ENCODE results near the gene ZC2HC1B. TPM values are rescaled to one million over a fixed set of nuclear protein-coding genes. Genes with fewer than 3 reads are reported as not detected.
"Not testable (repeated sequence)": the region's sequence is repeated elsewhere in the genome, so short reads cannot be mapped to it uniquely, and the experiment has no call there.

Gene ZC2HC1B
- total RNA-seq, 2 experiments from 2014 or later, result not detected

DNA sequence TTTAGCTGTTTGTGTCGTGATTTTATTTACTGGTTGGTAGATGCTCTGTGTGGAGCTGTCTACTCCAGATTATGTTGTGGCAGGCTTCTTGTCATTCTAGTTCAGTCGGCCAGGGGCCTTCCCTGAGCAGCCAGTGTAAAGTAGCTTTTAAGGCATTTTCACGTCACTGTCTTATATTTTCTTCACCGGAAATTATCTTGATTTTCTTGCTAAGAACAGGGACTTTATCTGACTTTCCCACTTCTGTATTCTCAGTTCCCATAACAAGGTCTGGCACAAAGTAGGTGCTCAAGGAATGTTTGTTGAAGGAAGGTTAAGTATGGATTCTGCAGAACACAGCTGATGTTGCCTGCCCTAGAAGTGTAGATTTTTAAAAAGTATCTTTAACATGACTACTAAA is 20.3 kb upstream of the ZC2HC1B start:
- peaks cover 40% of the 10 kb centered on the region for H3K36me3 Mint-ChIP-seq (ENCODE audit: low read depth)
- ChIA-PET POLR2A (interaction anchor here (0.8 to 3.8 kb wide), 22 partner anchors 9 to 917 kb away, joined by 3 to 20 read pairs (median 4); partner anchors contain the start of genes ADAT2, FUCA2, PEX3 and SF3B5), CTCF (interaction anchor here (1.3 to 2.5 kb wide), 8 partner anchors 9 to 331 kb away, joined by 4 to 21 read pairs (median 6); no protein-coding TSS in a partner anchor)
- H3K9me3 Mint-ChIP-seq, result no peaks in the 10 kb centered on the region
- no peaks in the 10 kb centered on the region for H3K27me3 Mint-ChIP-seq
- H3K27ac Mint-ChIP-seq, result peak overlapping the region; percentile 91
- DNase-seq, result no peak
- H3K4me3 Mint-ChIP-seq, result peak overlapping the region; percentile 90
- peaks cover 22% of the 10 kb centered on the region for H3K4me1 Mint-ChIP-seq

DNA sequence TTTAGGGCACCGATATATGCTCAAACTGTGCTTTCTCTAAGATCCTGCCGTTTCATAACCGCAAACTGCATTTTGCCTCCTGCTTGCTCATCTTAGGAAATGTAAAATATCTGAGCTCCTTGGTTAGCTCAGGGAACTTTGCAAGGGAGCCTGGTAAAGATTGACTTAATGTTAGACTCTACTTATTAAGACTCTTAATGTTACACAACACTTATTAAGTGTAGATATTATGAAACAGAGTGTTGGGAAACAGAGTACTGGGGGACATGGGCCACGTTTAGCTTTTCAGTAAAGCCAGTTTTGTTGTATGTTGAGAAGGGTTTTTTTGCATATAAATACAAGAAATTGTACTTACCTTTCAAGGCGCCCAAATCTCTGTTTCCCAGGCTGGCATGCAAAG is 19.2 kb upstream of the ZC2HC1B start:
- Mint-ChIP-seq H3K4me3 (no peak overlapping the region), H3K4me1 (peaks cover 22% of the 10 kb centered on the region), H3K27me3 (no peaks in the 10 kb centered on the region), H3K9me3 (no peaks in the 10 kb centered on the region), H3K36me3 (ENCODE audit: low read depth) (peaks cover 50% of the 10 kb centered on the region), H3K27ac (no peak overlapping the region)
- ChIA-PET POLR2A (interaction anchor here (2.0 to 3.8 kb wide), 2 partner anchors 13 to 16 kb away, joined by 5 to 20 read pairs; no protein-coding TSS in a partner anchor), CTCF (interaction anchor here (1.0 to 2.5 kb wide), 4 partner anchors 14 to 270 kb away, joined by 3 to 11 read pairs (median 5); no protein-coding TSS in a partner anchor)
- DNase-seq, result no peak

GRCh38 chr6:143851706-143852105 is 12.6 kb upstream of the ZC2HC1B start:
- DNase-seq, CTCF ChIA-PET, H3K4me1 Mint-ChIP-seq, POLR2A ChIA-PET, H3K27ac Mint-ChIP-seq, H3K9me3 Mint-ChIP-seq, H3K4me3 Mint-ChIP-seq, H3K27me3 Mint-ChIP-seq: not testable (repeated sequence)
- H3K36me3 Mint-ChIP-seq (ENCODE audit: low read depth), result peaks cover 97% of the 10 kb centered on the region

DNA sequence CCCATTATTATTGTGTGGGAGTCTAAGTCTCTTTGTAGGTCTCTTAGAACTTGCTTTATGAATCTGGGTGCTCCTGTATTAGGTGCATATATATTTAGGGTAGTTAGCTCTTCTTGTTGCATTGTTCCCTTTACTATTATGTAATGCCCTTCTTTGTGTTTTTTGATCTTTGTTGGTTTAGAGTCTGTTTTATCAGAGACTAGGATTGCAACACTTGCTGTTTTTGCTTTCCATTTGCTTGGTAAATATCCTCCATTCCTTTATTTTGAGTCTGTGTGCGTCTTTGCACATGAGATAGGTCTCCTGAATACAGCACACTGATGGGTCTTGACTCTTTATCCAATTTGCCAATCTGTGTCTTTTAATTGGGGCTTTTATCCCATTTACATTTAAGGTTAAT is 9.2 kb upstream of the ZC2HC1B start:
- H3K4me1 Mint-ChIP-seq, H3K9me3 Mint-ChIP-seq, DNase-seq, H3K4me3 Mint-ChIP-seq, POLR2A ChIA-PET, H3K27ac Mint-ChIP-seq, H3K27me3 Mint-ChIP-seq: not testable (repeated sequence)
- H3K36me3 Mint-ChIP-seq (ENCODE audit: low read depth), result peaks cover 95% of the 10 kb centered on the region
- CTCF ChIA-PET, result interaction anchor here (1.1 kb wide), 1 partner anchor 309 kb away, joined by 3 read pairs; no protein-coding TSS in a partner anchor

GRCh38 chr6:143856762-143857161 is 7.5 kb upstream of the ZC2HC1B start:
- POLR2A ChIA-PET, H3K27ac Mint-ChIP-seq, H3K9me3 Mint-ChIP-seq: not testable (repeated sequence)

DNA sequence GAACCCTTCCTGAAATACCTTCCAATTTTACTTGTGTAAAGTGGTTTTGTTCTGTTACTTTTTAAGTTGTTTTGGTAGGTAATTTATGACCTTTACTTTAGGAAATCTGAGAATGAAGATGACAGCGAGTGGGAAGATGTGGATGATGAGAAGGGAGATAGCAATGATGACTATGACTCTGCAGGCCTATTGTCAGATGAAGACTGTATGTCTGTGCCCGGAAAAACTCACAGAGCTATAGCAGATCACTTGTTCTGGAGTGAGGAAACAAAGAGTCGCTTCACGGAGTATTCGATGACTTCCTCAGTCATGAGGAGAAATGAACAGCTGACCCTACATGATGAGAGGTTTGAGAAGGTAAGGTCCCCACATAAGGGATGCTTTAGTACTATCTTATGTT is 6.6 kb upstream of the ZC2HC1B start:
- H3K27ac Mint-ChIP-seq, result no peak overlapping the region
- H3K36me3 Mint-ChIP-seq (ENCODE audit: low read depth), result peaks cover 85% of the 10 kb centered on the region
- ChIA-PET CTCF (no interaction called here), POLR2A (interaction anchor here (0.8 kb wide), 1 partner anchor 13 kb away, joined by 5 read pairs; no protein-coding TSS in a partner anchor)
- H3K4me3 Mint-ChIP-seq, result no peak overlapping the region
- DNase-seq, result no peak
- H3K4me1 Mint-ChIP-seq, result no peaks in the 10 kb centered on the region
- no peaks in the 10 kb centered on the region for H3K27me3 Mint-ChIP-seq
- peaks cover 2% of the 10 kb centered on the region for H3K9me3 Mint-ChIP-seq

More at GRCh38 chr6:143856762-143857161, 7.5 kb upstream of the ZC2HC1B start:
- H3K4me1 Mint-ChIP-seq, H3K4me3 Mint-ChIP-seq, DNase-seq, H3K27me3 Mint-ChIP-seq, CTCF ChIA-PET: not testable (repeated sequence)
- peaks cover 90% of the 10 kb centered on the region for H3K36me3 Mint-ChIP-seq (ENCODE audit: low read depth)

- no peak overlapping the region for H3K4me3 Mint-ChIP-seq
- no peaks in the 10 kb centered on the region for H3K27me3 Mint-ChIP-seq
- DNase-seq, result no peak
- ChIA-PET POLR2A (interaction anchor here (5.0 kb wide), 1 partner anchor 16 kb away, joined by 20 read pairs; the partner anchor contains the start of gene LTV1), CTCF (interaction anchor here (2.1 kb wide), 1 partner anchor 285 kb away, joined by 5 read pairs; no protein-coding TSS in a partner anchor)
- peaks cover 76% of the 10 kb centered on the region for H3K36me3 Mint-ChIP-seq (ENCODE audit: low read depth)
- no peaks in the 10 kb centered on the region for H3K9me3 Mint-ChIP-seq
- no peak overlapping the region for H3K27ac Mint-ChIP-seq
- no peaks in the 10 kb centered on the region for H3K4me1 Mint-ChIP-seq
These were observed 4.2 kb upstream of the ZC2HC1B start for GRCh38 chr6:143859891-143860660.

- Mint-ChIP-seq H3K4me3 (no peak overlapping the region), H3K9me3 (peaks cover 4% of the 10 kb centered on the region), H3K27me3 (no peaks in the 10 kb centered on the region), H3K27ac (no peak overlapping the region), H3K4me1 (no peaks in the 10 kb centered on the region), H3K36me3 (ENCODE audit: low read depth) (peaks cover 54% of the 10 kb centered on the region)
- POLR2A ChIA-PET, result interaction anchor here (5.0 kb wide), 1 partner anchor 20 kb away, joined by 20 read pairs; the partner anchor contains the start of gene LTV1
- CTCF ChIA-PET, result interaction anchor here (1.3 kb wide), 1 partner anchor 288 kb away, joined by 3 read pairs; no protein-coding TSS in a partner anchor
- DNase-seq, result no peak
These were observed 503 bp upstream of the ZC2HC1B start for GRCh38 chr6:143863771-143864170.

DNA sequence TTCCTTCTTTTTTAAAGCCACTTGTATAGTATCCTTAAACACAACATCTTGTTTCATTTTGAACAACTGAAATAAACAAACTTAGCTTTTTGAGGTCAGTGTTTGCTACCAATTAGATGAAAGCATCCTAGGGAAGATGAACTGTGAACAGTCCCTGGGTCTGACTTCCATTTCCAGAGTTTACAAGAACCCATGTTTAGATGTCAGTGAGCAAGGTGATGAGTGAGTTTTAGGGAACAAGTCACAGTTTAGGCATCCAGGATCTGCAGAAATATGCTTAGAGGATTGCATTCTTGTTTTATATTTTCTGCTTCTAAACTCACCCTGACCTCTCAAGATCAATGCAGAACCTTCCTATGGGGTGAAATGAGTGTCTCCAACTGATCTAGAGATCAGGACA is 3.0 kb downstream of the ZC2HC1B start:
- no peak for DNase-seq
- peaks cover 3% of the 10 kb centered on the region for H3K4me1 Mint-ChIP-seq
- CTCF ChIA-PET, result no interaction called here

GRCh38 chr6:143868808-143869207 is 4.5 kb downstream of the ZC2HC1B start:
- H3K27me3 Mint-ChIP-seq, CTCF ChIA-PET, H3K4me3 Mint-ChIP-seq, DNase-seq, H3K27ac Mint-ChIP-seq, POLR2A ChIA-PET: not testable (repeated sequence)
- Mint-ChIP-seq H3K4me1 (peaks cover 15% of the 10 kb centered on the region), H3K36me3 (ENCODE audit: low read depth) (peaks cover 21% of the 10 kb centered on the region), H3K9me3 (peaks cover 11% of the 10 kb centered on the region)

More for the DNA sequence above, 3.0 kb downstream of the ZC2HC1B start:
- Mint-ChIP-seq H3K36me3 (ENCODE audit: low read depth) (peaks cover 30% of the 10 kb centered on the region), H3K9me3 (peaks cover 6% of the 10 kb centered on the region), H3K27me3 (no peaks in the 10 kb centered on the region), H3K27ac (no peak overlapping the region), H3K4me3 (no peak overlapping the region)
- POLR2A ChIA-PET, result interaction anchor here (1.1 kb wide), 1 partner anchor 24 kb away, joined by 4 read pairs; the partner anchor contains the start of gene LTV1

DNA sequence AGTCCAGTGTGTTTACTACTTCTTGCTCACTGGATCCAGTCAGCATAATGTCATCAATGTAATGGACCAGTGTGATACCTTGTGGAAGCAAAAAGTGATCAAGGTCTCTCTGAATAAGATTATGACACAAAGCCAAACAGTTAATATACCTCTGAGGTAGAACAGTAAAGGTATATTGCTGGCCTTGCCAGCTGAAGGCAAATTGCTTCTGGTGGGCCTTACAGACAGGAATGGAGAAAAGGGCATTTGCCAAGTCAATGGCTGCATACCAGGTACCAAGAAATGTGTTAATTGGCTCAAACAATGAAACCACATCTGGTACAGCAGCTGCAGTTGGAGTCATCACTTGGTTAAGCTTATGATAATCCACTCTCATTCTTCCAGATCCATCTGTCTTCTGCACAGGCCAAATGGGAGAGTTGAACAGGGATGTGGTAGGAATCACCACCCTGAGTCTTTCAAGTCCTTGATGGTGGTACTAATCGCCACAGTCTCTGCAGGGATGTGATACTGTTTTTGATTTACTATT is 7.0 kb downstream of the ZC2HC1B start:
- Mint-ChIP-seq H3K4me1 (peaks cover 15% of the 10 kb centered on the region), H3K9me3 (peaks cover 22% of the 10 kb centered on the region), H3K36me3 (ENCODE audit: low read depth) (peaks cover 12% of the 10 kb centered on the region)
- H3K4me3 Mint-ChIP-seq, H3K27ac Mint-ChIP-seq, H3K27me3 Mint-ChIP-seq, DNase-seq: not testable (repeated sequence)
- ChIA-PET POLR2A (interaction anchor here (1.9 kb wide), 1 partner anchor 28 kb away, joined by 6 read pairs; the partner anchor contains the start of gene LTV1), CTCF (interaction anchor here (0.6 to 1.5 kb wide), 2 partner anchors 27 to 279 kb away, joined by 3 to 6 read pairs; partner anchors contain the start of gene LTV1)

DNA sequence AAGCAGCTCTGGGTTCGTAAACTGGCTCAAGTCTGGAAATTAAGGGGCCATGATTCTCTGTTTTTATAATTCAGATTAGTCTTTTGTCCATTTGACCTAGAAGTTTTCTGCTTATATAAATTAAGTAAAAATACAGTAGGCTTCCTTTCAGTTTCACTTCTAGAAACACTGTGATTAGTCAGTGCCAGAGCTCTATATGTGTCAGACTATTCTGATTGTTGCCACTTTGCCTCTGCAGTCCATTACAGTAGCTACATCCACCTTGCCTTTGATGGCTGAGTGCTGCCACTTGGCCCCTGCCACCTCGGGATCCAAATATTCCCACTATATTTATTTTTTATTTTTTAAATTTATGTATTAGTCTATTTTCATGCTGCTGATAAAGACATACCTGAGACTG is 7.9 kb downstream of the ZC2HC1B start:
- no peak overlapping the region for H3K27ac Mint-ChIP-seq
- POLR2A ChIA-PET, result interaction anchor here (1.9 kb wide), 1 partner anchor 29 kb away, joined by 6 read pairs; the partner anchor contains the start of gene LTV1

GRCh38 chr6:143873600-143873999 is 9.3 kb downstream of the ZC2HC1B start:
- Mint-ChIP-seq H3K9me3 (peaks cover 20% of the 10 kb centered on the region), H3K4me1 (peaks cover 19% of the 10 kb centered on the region)
- CTCF ChIA-PET; DNase-seq; POLR2A ChIA-PET; H3K4me3 Mint-ChIP-seq; H3K27ac Mint-ChIP-seq; H3K36me3 Mint-ChIP-seq (ENCODE audit: low read depth); H3K27me3 Mint-ChIP-seq: not testable (repeated sequence)

More for the DNA sequence above, 7.9 kb downstream of the ZC2HC1B start:
- Mint-ChIP-seq H3K36me3 (ENCODE audit: low read depth) (peaks cover 8% of the 10 kb centered on the region), H3K4me1 (peaks cover 15% of the 10 kb centered on the region), H3K4me3 (no peak overlapping the region), H3K27me3 (no peaks in the 10 kb centered on the region), H3K9me3 (peaks cover 23% of the 10 kb centered on the region)
- no peak for DNase-seq
- CTCF ChIA-PET, result interaction anchor here (0.6 to 1.5 kb wide), 2 partner anchors 28 to 280 kb away, joined by 3 to 6 read pairs; partner anchors contain the start of gene LTV1
